ENCODE results near the gene UCN.

- no peak for TF ChIP-seq CTCF (conservative IDR thresholded peaks at IDR 0.05 in 1 of 2, IDR thresholded peaks at IDR 0.05 in 1 of 2; ENCODE audit: extremely low read depth in 1 of 2, insufficient read depth in 1 of 2, low read depth in 1 of 2, low read length in 2 of 2)
- TF ChIP-seq EZH2 (IDR thresholded peaks at IDR 0.05; ENCODE audit: borderline replicate concordance, low read length): no peak
Observed at GRCh38 chr2:27307287-27307544, 1.0 kb downstream of the UCN start.
